ENCODE measurements around the gene KRT36. TPM values are rescaled to one million over a fixed set of nuclear protein-coding genes. Genes with fewer than 3 reads are reported as not detected.

Gene KRT36
- total and polyA plus RNA-seq, 2 donors (not counting 3 experiments of a cell fraction or from before 2014, with no cell fraction given): 0.04 TPM; not detected in 1

- no peak overlapping the region for H3K9ac ChIP-seq (replicated peaks; ENCODE audit: extremely low read depth, insufficient read depth, low read length)
- H3K4me1 ChIP-seq (ENCODE audit: control insufficient read depth, extremely low read depth, insufficient read depth, low read length): peaks cover 37% of the 10 kb centered on the region
- BruUV-seq (replicated peaks): no TSS peak
- H3K27me3 ChIP-seq (ENCODE audit: control insufficient read depth in 2 of 2, insufficient read depth in 2 of 2, low read length in 2 of 2): no peaks in the 10 kb centered on the region
- dilution Hi-C loops (cut with MboI; ENCODE audit: extremely low pct_ligation_motif_present, low sequenced_read_pairs): no loop called here
- H3K4me3 ChIP-seq (replicated peaks in 1 of 3; ENCODE audit: insufficient read depth in 1 of 3, low read depth in 1 of 3, low read length in 3 of 3): peak overlapping the region; percentile 7 to 37 (median 33)
- intact Hi-C loops (cut with micrococcal nuclease): no loop called here
- peak overlapping the region; percentile 78 for H2AFZ ChIP-seq (ENCODE audit: low read depth, low read length)
- ChIA-PET CTCF (interaction anchor here (0.6 to 8.5 kb wide), 5 partner anchors 22 to 138 kb away, joined by 3 to 126 read pairs (median 5); no protein-coding TSS in a partner anchor), POLR2A (no interaction called here)
- no peaks in the 10 kb centered on the region for H3K36me3 ChIP-seq (ENCODE audit: control insufficient read depth in 2 of 2, extremely low read depth in 1 of 2, insufficient read depth in 2 of 2, low read length in 2 of 2)
- no peaks in the 10 kb centered on the region for H3K9me1 ChIP-seq (replicated peaks; ENCODE audit: control insufficient read depth, extremely low read depth, insufficient read depth, low read length)
- no peaks in the 10 kb centered on the region for H3K9me3 ChIP-seq (replicated peaks; ENCODE audit: control insufficient read depth, insufficient read depth, low read length)
- H3K27ac ChIP-seq (ENCODE audit: insufficient read depth, low read depth, low read length): no peak overlapping the region
- peak overlapping the region; percentile 50 for H3K4me2 ChIP-seq (ENCODE audit: insufficient read depth, low read length)
- TF ChIP-seq FOS (IDR thresholded peaks at IDR 0.05; ENCODE audit: borderline replicate concordance, insufficient read depth, low read length) (no peak), EZH2 (IDR thresholded peaks at IDR 0.05; ENCODE audit: borderline replicate concordance, low read depth, low read length, severe bottlenecking) (peak; percentile 74)
- DNase-seq (ENCODE audit: low read depth, low spot score) (no peak), FAIRE-seq (no peak)
- H3K79me2 ChIP-seq (ENCODE audit: control insufficient read depth, insufficient read depth, low read length): no peaks in the 10 kb centered on the region
- no peaks in the 10 kb centered on the region for H4K20me1 ChIP-seq (replicated peaks; ENCODE audit: control insufficient read depth, extremely low read depth, insufficient read depth, low read length)
These were observed 37.6 kb upstream of the KRT36 start for GRCh38 chr17:41527063-41528023.

- no peaks in the 10 kb centered on the region for H3K9me1 ChIP-seq (replicated peaks; ENCODE audit: control insufficient read depth, extremely low read depth, insufficient read depth, low read length)
- no peaks in the 10 kb centered on the region for H3K36me3 ChIP-seq (ENCODE audit: control insufficient read depth in 2 of 2, extremely low read depth in 1 of 2, insufficient read depth in 2 of 2, low read length in 2 of 2)
- peaks cover 34% of the 10 kb centered on the region for H3K4me1 ChIP-seq (ENCODE audit: control insufficient read depth, extremely low read depth, insufficient read depth, low read length)
- TF ChIP-seq POLR2A (IDR thresholded peaks at IDR 0.05; ENCODE audit: low read depth, low read length): no peak
- no peak for TF ChIP-seq FOS (IDR thresholded peaks at IDR 0.05; ENCODE audit: borderline replicate concordance, insufficient read depth, low read length)
- no peak for TF ChIP-seq GATA2 (IDR thresholded peaks at IDR 0.05; ENCODE audit: insufficient read depth, insufficient read length, low read depth, low read length)
- TF ChIP-seq POLR2AphosphoS5 (IDR thresholded peaks at IDR 0.05; ENCODE audit: insufficient read depth, low read depth, low read length): no peak
- no peak for TF ChIP-seq JUN (IDR thresholded peaks at IDR 0.05; ENCODE audit: borderline replicate concordance, insufficient read depth, insufficient read length, low read depth)
- TF ChIP-seq CTCF (IDR thresholded peaks at IDR 0.05; ENCODE audit: extremely low read depth in 1 of 2, insufficient read depth in 1 of 2, low read depth in 1 of 2, low read length in 2 of 2): no peak
- TF ChIP-seq MAX (IDR thresholded peaks at IDR 0.05; ENCODE audit: insufficient read depth, insufficient read length): no peak
- no peak for TF ChIP-seq EZH2 (IDR thresholded peaks at IDR 0.05; ENCODE audit: borderline replicate concordance, low read depth, low read length, severe bottlenecking)
- TF ChIP-seq MYC (IDR thresholded peaks at IDR 0.05; ENCODE audit: low read depth, low read length): no peak
- H3K9me3 ChIP-seq (replicated peaks; ENCODE audit: control insufficient read depth, insufficient read depth, low read length): no peaks in the 10 kb centered on the region
- H2AFZ ChIP-seq (ENCODE audit: low read depth, low read length): no peak overlapping the region
- no peaks in the 10 kb centered on the region for H4K20me1 ChIP-seq (replicated peaks; ENCODE audit: control insufficient read depth, extremely low read depth, insufficient read depth, low read length)
- no peaks in the 10 kb centered on the region for H3K79me2 ChIP-seq (ENCODE audit: control insufficient read depth, insufficient read depth, low read length)
- dilution Hi-C loops (cut with MboI; ENCODE audit: extremely low pct_ligation_motif_present, low sequenced_read_pairs): no loop called here
- ChIA-PET POLR2A (no interaction called here), CTCF (interaction anchor here (1.0 to 8.5 kb wide), 5 partner anchors 11 to 139 kb away, joined by 3 to 126 read pairs (median 4); no protein-coding TSS in a partner anchor)
- DNase-seq (ENCODE audit: low read depth, low spot score): no peak
- intact Hi-C loops (cut with micrococcal nuclease): no loop called here
- no peak overlapping the region for H3K9ac ChIP-seq (replicated peaks; ENCODE audit: extremely low read depth, insufficient read depth, low read length)
- H3K27me3 ChIP-seq (ENCODE audit: control insufficient read depth in 2 of 2, insufficient read depth in 2 of 2, low read length in 2 of 2): no peaks in the 10 kb centered on the region
- BruUV-seq (replicated peaks): no TSS peak
- FAIRE-seq: no peak
- no peak overlapping the region for H3K4me3 ChIP-seq (replicated peaks in 1 of 3; ENCODE audit: insufficient read depth in 1 of 3, low read depth in 1 of 3, low read length in 3 of 3)
- H3K27ac ChIP-seq (ENCODE audit: insufficient read depth, low read depth, low read length): no peak overlapping the region
- H3K4me2 ChIP-seq (ENCODE audit: insufficient read depth, low read length): no peak overlapping the region
These were observed 34.6 kb upstream of the KRT36 start for GRCh38 chr17:41524261-41524660.

Data from endothelial cell of umbilical vein (primary cell).